A673 (cell line): Measurements from ENCODE around the gene HOXB3.

Experiments
- EZH2 ChIP-seq: fragments of 200-600 bp; sonication (generic); IDR thresholded peaks from 2 replicates; pipeline ENCODE4 v1.6.1; 2017; ENCODE audit warnings: borderline replicate concordance, low read depth, mild to moderate bottlenecking, mixed read lengths, antibody characterized with exemption, low read length; ENCODE audit not compliant: poor library complexity, severe bottlenecking
- TF ChIP-seq, protein P1 (sequence below): fragments of 300-800, 200-600 bp; sonication (generic); conservative IDR thresholded peaks from 2 replicates; pipeline ENCODE4 v1.5.1; 2017; ENCODE audit warnings: low read depth, mild to moderate bottlenecking, antibody characterized with exemption, low read length, moderate library complexity, mixed read lengths

DNA sequence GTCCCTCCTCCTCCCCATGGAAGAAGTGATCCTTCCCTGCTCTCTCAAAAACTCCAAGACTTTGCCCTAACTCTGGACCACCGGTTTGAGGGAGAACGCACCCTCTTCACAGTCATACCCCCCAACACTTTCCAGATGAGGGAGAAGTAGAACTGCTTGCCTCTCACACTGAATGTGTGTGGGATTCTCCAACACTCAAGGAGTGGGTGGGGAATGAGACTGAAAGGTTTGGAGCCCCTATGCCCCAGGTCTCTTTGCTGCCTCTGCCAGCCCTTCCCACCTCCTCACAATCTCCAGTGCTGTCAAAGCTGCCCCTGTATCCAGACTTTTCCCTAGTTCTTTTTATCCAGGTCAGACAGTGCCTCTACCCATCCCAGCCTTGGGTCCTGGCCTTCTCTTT lies 23.3 kb downstream of the HOXB3 start:
- TF ChIP-seq EZH2: no peak
- TF ChIP-seq, protein P1, sequence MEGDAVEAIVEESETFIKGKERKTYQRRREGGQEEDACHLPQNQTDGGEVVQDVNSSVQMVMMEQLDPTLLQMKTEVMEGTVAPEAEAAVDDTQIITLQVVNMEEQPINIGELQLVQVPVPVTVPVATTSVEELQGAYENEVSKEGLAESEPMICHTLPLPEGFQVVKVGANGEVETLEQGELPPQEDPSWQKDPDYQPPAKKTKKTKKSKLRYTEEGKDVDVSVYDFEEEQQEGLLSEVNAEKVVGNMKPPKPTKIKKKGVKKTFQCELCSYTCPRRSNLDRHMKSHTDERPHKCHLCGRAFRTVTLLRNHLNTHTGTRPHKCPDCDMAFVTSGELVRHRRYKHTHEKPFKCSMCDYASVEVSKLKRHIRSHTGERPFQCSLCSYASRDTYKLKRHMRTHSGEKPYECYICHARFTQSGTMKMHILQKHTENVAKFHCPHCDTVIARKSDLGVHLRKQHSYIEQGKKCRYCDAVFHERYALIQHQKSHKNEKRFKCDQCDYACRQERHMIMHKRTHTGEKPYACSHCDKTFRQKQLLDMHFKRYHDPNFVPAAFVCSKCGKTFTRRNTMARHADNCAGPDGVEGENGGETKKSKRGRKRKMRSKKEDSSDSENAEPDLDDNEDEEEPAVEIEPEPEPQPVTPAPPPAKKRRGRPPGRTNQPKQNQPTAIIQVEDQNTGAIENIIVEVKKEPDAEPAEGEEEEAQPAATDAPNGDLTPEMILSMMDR: no peak
